Motor neuron (in vitro differentiated cells): Measurements from ENCODE around the gene C10orf71. TPM values are rescaled to one million over a fixed set of nuclear protein-coding genes. Genes with fewer than 3 reads are reported as not detected.

Experiments used
- ATAC-seq, 8 experiments: fragments of 200-7000 bp; cut with Tn5 transposase; replicated peaks in 6 of 8; 2 replicates each; pipeline ENCODE4 v1.8.0; 2021; ENCODE audit warnings: mild to moderate bottlenecking in 8 of 8, moderate library complexity in 8 of 8
- H3K27ac ChIP-seq, 2 donors: fragments of 250-450 bp; sonication (Bioruptor Pico); 2 replicates each; pipeline ENCODE4 v1.9.0; 2021; ENCODE audit warnings: antibody characterized with exemption in 2 of 2, mild to moderate bottlenecking in 2 of 2, moderate library complexity in 1 of 2
- H3K4me1 ChIP-seq, 2 donors: fragments of 250-450 bp; sonication (Bioruptor Pico); replicated peaks in 1 of 2; 2 replicates each; pipeline ENCODE4 v1.6.1; 2021; ENCODE audit warnings: antibody characterized with exemption in 2 of 2, mild to moderate bottlenecking in 2 of 2, moderate library complexity in 1 of 2
- H3K4me3 ChIP-seq, 5 donors: fragments of 250-450 bp; sonication (Bioruptor Pico); 2 replicates each; pipeline ENCODE4 v1.9.0; 2021; ENCODE audit warnings: antibody characterized with exemption in 5 of 5, mild to moderate bottlenecking in 5 of 5, moderate library complexity in 4 of 5
- WGBS, 10 experiments: fragments of 450-650 bp; shearing (Covaris generic); methylation state at CpG; one replicate each; pipeline ENCODE4 v1.0.0; 2022; 5-methylcytosine and 5-hydroxymethylcytosine counted together
- in situ Hi-C, 9 experiments: fragments of 400-800 bp; cut with MboI; loops; one replicate each; pipeline ENCODE4 v1.15.0; 2021; ENCODE audit warnings: low sequenced_read_pairs in 9 of 9, low pct_unique_long_range_greater_than_20kb in 2 of 9; ENCODE audit not compliant: unreplicated experiment in 9 of 9
- total RNA-seq, 8 experiments: library from RNA; unstranded; fragments of 300-600 nt; gene quantifications; 2 replicates each; pipeline versions ENCODE4 v1.2.3 to v1.2.4, GENCODE V29; 2022

Gene C10orf71
- total RNA-seq, 8 experiments from 2014 or later = 0.04 to 1.6 (median 0.22) TPM; not detected in 2

- Histone ChIP-seq H3K27ac (no peak overlapping the region), H3K4me3 (no peak overlapping the region), H3K4me1 (peaks cover 0 to 3% of the 10 kb centered on the region in 2 donors)
- WGBS, 10 experiments = 0 to 100% (median 58%) methylated on average over 1 to 6 of the region's 6 CpGs
- peak in 4 of 8 experiments; percentile 42 to 89 (median 80) for ATAC-seq
- in situ Hi-C loops = no loop called here
Measured at GRCh38 chr10:49300140-49300974, 1.4 kb downstream of the C10orf71 start.

GRCh38 chr10:49301302-49301701 is 2.3 kb downstream of the C10orf71 start:
- Histone ChIP-seq H3K4me1 (peaks cover 0 to 3% of the 10 kb centered on the region in 2 donors), H3K27ac (no peak overlapping the region), H3K4me3 (no peak overlapping the region)
- in situ Hi-C loops = no loop called here
- WGBS, 10 experiments = 100% methylated on average over 1 of the region's 1 CpG; no CpG with 5 or more reads in 9 of the 10 experiments
- ATAC-seq = no peak

GRCh38 chr10:49302088-49302487 is 3.1 kb downstream of the C10orf71 start:
- in situ Hi-C loops = no loop called here

GRCh38 chr10:49303711-49304110 is 4.7 kb downstream of the C10orf71 start:
- no peak overlapping the region for H3K27ac ChIP-seq
- no peak overlapping the region for H3K4me3 ChIP-seq
- ATAC-seq = no peak
- peaks cover 0 to 3% of the 10 kb centered on the region in 2 donors for H3K4me1 ChIP-seq
- 40% methylated on average over 1 of the region's 1 CpG; no CpG with 5 or more reads in 9 of the 10 experiments for WGBS, 10 experiments
- in situ Hi-C loops = no loop called here

More at GRCh38 chr10:49302088-49302487, 3.1 kb downstream of the C10orf71 start:
- H3K4me1 ChIP-seq = peaks cover 0 to 3% of the 10 kb centered on the region in 2 donors
- ATAC-seq = no peak
- H3K4me3 ChIP-seq = no peak overlapping the region
- WGBS, 10 experiments = 100% methylated on average over 1 of the region's 2 CpGs; no CpG with 5 or more reads in 8 of the 10 experiments
- H3K27ac ChIP-seq = no peak overlapping the region

GRCh38 chr10:49304137-49304536 is 5.2 kb downstream of the C10orf71 start:
- H3K4me3 ChIP-seq = no peak overlapping the region
- H3K27ac ChIP-seq = no peak overlapping the region
- H3K4me1 ChIP-seq = peaks cover 0 to 3% of the 10 kb centered on the region in 2 donors
- WGBS, 10 experiments = 63 to 100% (median 100%) methylated on average over 1 to 4 of the region's 5 CpGs; no CpG with 5 or more reads in 6 of the 10 experiments
- no peak for ATAC-seq
- in situ Hi-C loops = no loop called here

GRCh38 chr10:49307921-49308320 is 9.0 kb downstream of the C10orf71 start:
- Histone ChIP-seq H3K4me1 (no peaks in the 10 kb centered on the region), H3K27ac (no peak overlapping the region), H3K4me3 (no peak overlapping the region)
- no peak for ATAC-seq
- in situ Hi-C loops = no loop called here
- WGBS, 10 experiments = 67 to 100% (median 80%) methylated on average over 1 of the region's 1 CpG; no CpG with 5 or more reads in 7 of the 10 experiments

GRCh38 chr10:49308881-49309280 is 9.9 kb downstream of the C10orf71 start:
- in situ Hi-C loops = no loop called here
- 0 to 86% (median 70%) methylated on average over 1 to 4 of the region's 5 CpGs; no CpG with 5 or more reads in 3 of the 10 experiments for WGBS, 10 experiments
- no peak for ATAC-seq
- H3K27ac ChIP-seq = no peak overlapping the region
- no peak overlapping the region for H3K4me3 ChIP-seq
- H3K4me1 ChIP-seq = no peaks in the 10 kb centered on the region

GRCh38 chr10:49309691-49310411 is 10.9 kb downstream of the C10orf71 start:
- WGBS, 10 experiments = 10 to 60% (median 42%) methylated on average over 1 to 4 of the region's 9 CpGs; no CpG with 5 or more reads in 4 of the 10 experiments
- H3K4me1 ChIP-seq = no peaks in the 10 kb centered on the region
- no peak for ATAC-seq
- in situ Hi-C loops = no loop called here
- no peak overlapping the region for H3K27ac ChIP-seq
- no peak overlapping the region for H3K4me3 ChIP-seq

- 14 to 87% (median 56%) methylated on average over 1 to 5 of the region's 5 CpGs; no CpG with 5 or more reads in 2 of the 10 experiments for WGBS, 10 experiments
- H3K4me3 ChIP-seq = no peak overlapping the region
- in situ Hi-C loops = no loop called here
- ATAC-seq = no peak
- H3K4me1 ChIP-seq = no peaks in the 10 kb centered on the region
- H3K27ac ChIP-seq = no peak overlapping the region
Measured at GRCh38 chr10:49310460-49310859, 11.5 kb downstream of the C10orf71 start.

GRCh38 chr10:49310901-49311554 is 12.1 kb downstream of the C10orf71 start:
- Histone ChIP-seq H3K4me1 (no peaks in the 10 kb centered on the region), H3K27ac (no peak overlapping the region), H3K4me3 (no peak overlapping the region)
- WGBS, 10 experiments = 0 to 100% (median 75%) methylated on average over 1 to 4 of the region's 7 CpGs; no CpG with 5 or more reads in 2 of the 10 experiments
- in situ Hi-C loops = no loop called here
- no peak for ATAC-seq

- no peaks in the 10 kb centered on the region for H3K4me1 ChIP-seq
- 26 to 97% (median 50%) methylated on average over 1 to 4 of the region's 4 CpGs; no CpG with 5 or more reads in 1 of the 10 experiments for WGBS, 10 experiments
- no peak overlapping the region for H3K27ac ChIP-seq
- H3K4me3 ChIP-seq = no peak overlapping the region
- in situ Hi-C loops = no loop called here
- no peak for ATAC-seq
Measured at GRCh38 chr10:49311555-49312236, 12.7 kb downstream of the C10orf71 start.

GRCh38 chr10:49312246-49312869 is 13.4 kb downstream of the C10orf71 start:
- no peaks in the 10 kb centered on the region for H3K4me1 ChIP-seq
- H3K4me3 ChIP-seq = no peak overlapping the region
- ATAC-seq = no peak
- WGBS, 10 experiments = 47 to 100% (median 66%) methylated on average over 1 to 5 of the region's 7 CpGs; no CpG with 5 or more reads in 2 of the 10 experiments
- no peak overlapping the region for H3K27ac ChIP-seq
- in situ Hi-C loops = no loop called here
